HEK293 (cell line): ENCODE data around the gene RRP9.

Experiments
- CTCF ChIP-seq: fragments of 450-650 bp; formaldehyde crosslinking; IDR thresholded peaks from 2 replicates; pipeline ENCODE4 v1.5.1; 2016; ENCODE audit warnings: missing biosample characterization, missing genetic modification characterization
- ZBTB8A ChIP-seq: fragments of 450-650 bp; formaldehyde crosslinking; IDR thresholded peaks from 2 replicates; pipeline ENCODE4 v1.5.1; 2016; ENCODE audit warnings: missing biosample characterization, missing genetic modification characterization
- ZNF433 ChIP-seq: fragments of 450-650 bp; formaldehyde crosslinking; IDR thresholded peaks from 2 replicates; pipeline ENCODE4 v1.5.1; 2016; ENCODE audit warnings: missing biosample characterization, missing genetic modification characterization, low read depth
- ZSCAN30 ChIP-seq: fragments of 450-650 bp; IDR thresholded peaks from 2 replicates; pipeline ENCODE4 v1.5.1; 2018; ENCODE audit warnings: missing biosample characterization, mild to moderate bottlenecking, missing genetic modification characterization, moderate library complexity

- TF ChIP-seq ZBTB8A (tag by site-specific recombination) (no peak), ZSCAN30 (tag by site-specific recombination) (no peak), ZNF433 (tag by site-specific recombination) (no peak), CTCF (tag by site-specific recombination) (no peak)
Observed at GRCh38 chr3:51966016-51966415, 24.3 kb upstream of the RRP9 start.
